Caco-2 (cell line): Measurements from ENCODE around the gene AMOTL1. TPM values are rescaled to one million over a fixed set of nuclear protein-coding genes. Genes with fewer than 3 reads are reported as not detected.
"Not testable (repeated sequence)": the region's sequence is repeated elsewhere in the genome, so short reads cannot be mapped to it uniquely, and the experiment has no call there.

Experiments
- BruUV-seq: library from RNA; stranded (reverse); fragments of 400-500 nt; replicated peaks from 2 replicates; lab custom pipeline; 2021; lab: Mats Ljungman, UMichigan
- CTCF ChIA-PET: fragments of 300-600 bp; sonication (Branson Sonifier 250); formaldehyde crosslinking; loops from one replicate; lab custom pipeline; 2022; ENCODE audit warnings: antibody characterized with exemption; lab: Charles Lee
- POLR2A ChIA-PET: fragments of 300-600 bp; sonication (Branson Sonifier 250); formaldehyde crosslinking; loops from one replicate; lab custom pipeline; 2022; ENCODE audit warnings: antibody characterized with exemption; lab: Charles Lee
- DNase-seq, 2 experiments: peaks; one replicate each; pipeline versions ENCODE4 v3.0.0 to v3.0.0-alpha.2; 2020 to 2022
- H3K27me3 ChIP-seq: replicated peaks from 2 replicates; pipeline ENCODE4 v1.6.0; 2011; ENCODE audit warnings: low read length; ENCODE audit not compliant: control insufficient read depth, insufficient read depth
- H3K36me3 ChIP-seq: 2 replicates; pipeline ENCODE4 v1.5.1; 2011; ENCODE audit warnings: low read length; ENCODE audit not compliant: control insufficient read depth, insufficient read depth
- H3K4me1 ChIP-seq: fragments of 250-450 bp; sonication (Bioruptor Pico); 2 replicates; pipeline ENCODE4 v1.5.1; 2020; ENCODE audit warnings: mild to moderate bottlenecking
- H3K4me3 ChIP-seq: 2 replicates; pipeline ENCODE4 v1.5.1; 2011; ENCODE audit warnings: low read depth, mild to moderate bottlenecking, control low read depth, low read length
- H3K9me3 ChIP-seq: fragments of 250-450 bp; sonication (Bioruptor Pico); 2 replicates; pipeline ENCODE4 v1.5.1; 2020; ENCODE audit warnings: mild to moderate bottlenecking, moderate library complexity
- H3K27ac Mint-ChIP-seq: one replicate; pipeline ENCODE4 v1.8.0; 2022; ENCODE audit warnings: mixed read lengths; ENCODE audit not compliant: unreplicated experiment
- H3K27me3 Mint-ChIP-seq: one replicate; pipeline ENCODE4 v1.8.0; 2022; ENCODE audit warnings: mixed read lengths; ENCODE audit not compliant: insufficient read depth, unreplicated experiment
- H3K36me3 Mint-ChIP-seq: one replicate; pipeline ENCODE4 v1.8.0; 2022; ENCODE audit warnings: mild to moderate bottlenecking, mixed read lengths; ENCODE audit not compliant: insufficient read depth, unreplicated experiment
- H3K4me1 Mint-ChIP-seq: one replicate; pipeline ENCODE4 v1.8.0; 2022; ENCODE audit warnings: low read depth, mixed read lengths; ENCODE audit not compliant: unreplicated experiment
- H3K4me3 Mint-ChIP-seq: one replicate; pipeline ENCODE4 v1.8.0; 2022; ENCODE audit warnings: mild to moderate bottlenecking, moderate library complexity, mixed read lengths; ENCODE audit not compliant: unreplicated experiment
- H3K9me3 Mint-ChIP-seq: one replicate; pipeline ENCODE4 v1.8.0; 2022; ENCODE audit warnings: mixed read lengths; ENCODE audit not compliant: unreplicated experiment
- CTCF ChIP-seq, 2 experiments: fragments of 200-600 bp in 1 of 2; IDR thresholded peaks; 1 replicate in 1 of 2; 2 replicates in 1 of 2; pipeline versions ENCODE4 v1.5.1 to v1.8.0; 2011 to 2022; ENCODE audit warnings: antibody characterized with exemption in 1 of 2, control low read depth in 1 of 2, inconsistent platforms in 1 of 2, low read depth in 1 of 2, low read length in 1 of 2, mild to moderate bottlenecking in 1 of 2, moderate library complexity in 1 of 2; ENCODE audit not compliant: insufficient read depth in 1 of 2, severe bottlenecking in 1 of 2, unreplicated experiment in 1 of 2
- intact Hi-C: fragments of 100-400 bp; cut with micrococcal nuclease; formaldehyde crosslinking; loops from one replicate; pipeline ENCODE4 v1.10.0; 2022; ENCODE audit not compliant: unreplicated experiment
- total RNA-seq: library from RNA; stranded (reverse); gene quantifications from 2 replicates; pipeline ENCODE4 v1.2.3, GENCODE V29; 2022

AMOTL1 gene
- total RNA-seq, 1 experiment from 2014 or later: 60.8 TPM

- no peaks in the 10 kb centered on the region for H3K27me3 ChIP-seq
- Mint-ChIP-seq H3K9me3 (no peaks in the 10 kb centered on the region), H3K4me3 (no peak overlapping the region), H3K4me1 (peaks cover 12% of the 10 kb centered on the region), H3K27me3 (no peaks in the 10 kb centered on the region), H3K36me3 (no peaks in the 10 kb centered on the region), H3K27ac (no peak overlapping the region)
- H3K9me3 ChIP-seq: no peaks in the 10 kb centered on the region
- H3K4me3 ChIP-seq: no peak overlapping the region
- ChIA-PET POLR2A (no interaction called here), CTCF (no interaction called here)
- BruUV-seq: no TSS peak
- peaks cover 10% of the 10 kb centered on the region for H3K4me1 ChIP-seq
- no peaks in the 10 kb centered on the region for H3K36me3 ChIP-seq
- TF ChIP-seq CTCF (IDR thresholded peaks at IDR 0.05; ENCODE audit: insufficient read depth in 1 of 2, low read depth in 1 of 2, low read length in 1 of 2, severe bottlenecking in 1 of 2, unreplicated experiment in 1 of 2): no peak
- intact Hi-C loops: no loop called here
- no peak for DNase-seq
Observed at GRCh38 chr11:94910270-94910669, 142.1 kb downstream of the AMOTL1 start.

- CTCF ChIA-PET: no interaction called here
- TF ChIP-seq CTCF (IDR thresholded peaks at IDR 0.05; ENCODE audit: insufficient read depth in 1 of 2, low read depth in 1 of 2, low read length in 1 of 2, severe bottlenecking in 1 of 2, unreplicated experiment in 1 of 2): no peak
- Histone ChIP-seq H3K9me3 (no peaks in the 10 kb centered on the region), H3K27me3 (no peaks in the 10 kb centered on the region), H3K4me3 (no peak overlapping the region), H3K36me3 (no peaks in the 10 kb centered on the region), H3K4me1 (peaks cover 10% of the 10 kb centered on the region)
- no peaks in the 10 kb centered on the region for H3K36me3 Mint-ChIP-seq
- no peaks in the 10 kb centered on the region for H3K27me3 Mint-ChIP-seq
- no peak overlapping the region for H3K4me3 Mint-ChIP-seq
- no peak overlapping the region for H3K27ac Mint-ChIP-seq
- no TSS peak for BruUV-seq
- H3K9me3 Mint-ChIP-seq: no peaks in the 10 kb centered on the region
- intact Hi-C loops: no loop called here
- DNase-seq: no peak
- POLR2A ChIA-PET: no interaction called here
- peaks cover 12% of the 10 kb centered on the region for H3K4me1 Mint-ChIP-seq
Observed at GRCh38 chr11:94910779-94911178, 142.6 kb downstream of the AMOTL1 start.

- Histone ChIP-seq H3K4me1 (peaks cover 10% of the 10 kb centered on the region), H3K36me3 (no peaks in the 10 kb centered on the region), H3K9me3 (no peaks in the 10 kb centered on the region), H3K4me3 (no peak overlapping the region), H3K27me3 (no peaks in the 10 kb centered on the region)
- H3K9me3 Mint-ChIP-seq: no peaks in the 10 kb centered on the region
- no peaks in the 10 kb centered on the region for H3K36me3 Mint-ChIP-seq
- H3K4me1 Mint-ChIP-seq: peaks cover 12% of the 10 kb centered on the region
- intact Hi-C loops: no loop called here
- no peak overlapping the region for H3K4me3 Mint-ChIP-seq
- TF ChIP-seq CTCF (IDR thresholded peaks at IDR 0.05; ENCODE audit: insufficient read depth in 1 of 2, low read depth in 1 of 2, low read length in 1 of 2, severe bottlenecking in 1 of 2, unreplicated experiment in 1 of 2): no peak
- BruUV-seq: no TSS peak
- no peak for DNase-seq
- ChIA-PET CTCF (no interaction called here), POLR2A (no interaction called here)
- H3K27ac Mint-ChIP-seq: no peak overlapping the region
- no peaks in the 10 kb centered on the region for H3K27me3 Mint-ChIP-seq
Observed at GRCh38 chr11:94912806-94913205, 144.7 kb downstream of the AMOTL1 start.

GRCh38 chr11:94913718-94914394, 145.7 kb downstream of the AMOTL1 start:
- H3K4me3 ChIP-seq, H3K36me3 ChIP-seq, H3K4me3 Mint-ChIP-seq, H3K9me3 ChIP-seq, H3K9me3 Mint-ChIP-seq, H3K4me1 ChIP-seq, intact Hi-C loops, BruUV-seq, H3K27me3 ChIP-seq, H3K27me3 Mint-ChIP-seq, H3K36me3 Mint-ChIP-seq, POLR2A ChIA-PET: not testable (repeated sequence)
- H3K27ac Mint-ChIP-seq: peak overlapping the region; percentile 20
- H3K4me1 Mint-ChIP-seq: peaks cover 12% of the 10 kb centered on the region
- CTCF ChIA-PET: interaction anchor here (0.7 kb wide), 1 partner anchor 29 kb away, joined by 3 read pairs; no protein-coding TSS in a partner anchor
- DNase-seq: peak in 1 of 2 experiments; percentile 19
